ENCODE data around the gene SYNM.

GRCh38 chr15:99138491-99138982 lies 33.7 kb downstream of the SYNM start:
- TF ChIP-seq, protein P1, sequence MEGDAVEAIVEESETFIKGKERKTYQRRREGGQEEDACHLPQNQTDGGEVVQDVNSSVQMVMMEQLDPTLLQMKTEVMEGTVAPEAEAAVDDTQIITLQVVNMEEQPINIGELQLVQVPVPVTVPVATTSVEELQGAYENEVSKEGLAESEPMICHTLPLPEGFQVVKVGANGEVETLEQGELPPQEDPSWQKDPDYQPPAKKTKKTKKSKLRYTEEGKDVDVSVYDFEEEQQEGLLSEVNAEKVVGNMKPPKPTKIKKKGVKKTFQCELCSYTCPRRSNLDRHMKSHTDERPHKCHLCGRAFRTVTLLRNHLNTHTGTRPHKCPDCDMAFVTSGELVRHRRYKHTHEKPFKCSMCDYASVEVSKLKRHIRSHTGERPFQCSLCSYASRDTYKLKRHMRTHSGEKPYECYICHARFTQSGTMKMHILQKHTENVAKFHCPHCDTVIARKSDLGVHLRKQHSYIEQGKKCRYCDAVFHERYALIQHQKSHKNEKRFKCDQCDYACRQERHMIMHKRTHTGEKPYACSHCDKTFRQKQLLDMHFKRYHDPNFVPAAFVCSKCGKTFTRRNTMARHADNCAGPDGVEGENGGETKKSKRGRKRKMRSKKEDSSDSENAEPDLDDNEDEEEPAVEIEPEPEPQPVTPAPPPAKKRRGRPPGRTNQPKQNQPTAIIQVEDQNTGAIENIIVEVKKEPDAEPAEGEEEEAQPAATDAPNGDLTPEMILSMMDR (IDR thresholded peaks at IDR 0.05), result no peak
- TF ChIP-seq EZH2 (IDR thresholded peaks at IDR 0.05; ENCODE audit: borderline replicate concordance, insufficient read depth, low read depth, low read length, poor library complexity, severe bottlenecking), result no peak
